Peyer's patch (tissue), 4 donors: ENCODE measurements around the gene ZC3H7B.

Experiments
- CTCF ChIP-seq, 6 experiments: fragments of 450-650 bp in 4 of 6; fragments of 200-600 bp in 2 of 6; sonication (generic) in 1 of 6; IDR thresholded peaks; one replicate each; pipeline ENCODE4 v1.5.1; 2017 to 2019; ENCODE audit warnings: antibody characterized with exemption in 6 of 6, mild to moderate bottlenecking in 3 of 6, moderate library complexity in 1 of 6
- POLR2A ChIP-seq, 2 donors: fragments of 450-650 bp; IDR thresholded peaks; one replicate each; pipeline ENCODE4 v1.5.1; 2017; ENCODE audit warnings: antibody characterized with exemption in 2 of 2, mild to moderate bottlenecking in 2 of 2, moderate library complexity in 2 of 2

DNA sequence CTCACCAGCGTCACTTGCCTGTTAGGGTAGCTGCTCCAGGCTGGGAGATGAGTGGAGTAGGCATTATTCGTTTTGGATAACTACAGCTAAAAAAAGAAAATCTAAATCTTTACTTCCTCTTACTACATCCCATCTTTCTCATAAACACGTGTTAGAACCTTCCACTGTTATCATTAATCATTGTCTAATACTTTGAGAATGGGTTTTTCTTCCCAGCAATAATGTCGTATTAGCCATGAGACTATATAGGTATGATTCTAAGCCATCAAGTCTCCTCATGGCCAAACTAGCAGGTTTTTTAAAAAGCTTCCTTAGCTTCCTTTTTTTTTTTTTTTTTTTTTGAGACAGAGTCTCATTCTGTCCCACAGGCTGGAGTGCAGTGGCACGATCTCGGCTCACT is 76.5 kb downstream of the ZC3H7B start:
- TF ChIP-seq CTCF (IDR thresholded peaks at IDR 0.05) (no peak), POLR2A (IDR thresholded peaks at IDR 0.05) (no peak)
